ENCODE measurements around the gene SNRNP25.

Gene SNRNP25

GRCh38 chr16:62968-63391, 9.4 kb downstream of the SNRNP25 start:
- no peak for DNase-seq (ENCODE audit: low read depth in 2 of 2)

- DNase-seq (ENCODE audit: low read depth in 2 of 2) = no peak
These were observed 9.8 kb downstream of the SNRNP25 start for GRCh38 chr16:63466-63865.

- no peak for DNase-seq (ENCODE audit: low read depth in 2 of 2)
These were observed 10.6 kb downstream of the SNRNP25 start for GRCh38 chr16:63998-64913.

GRCh38 chr16:64914-65255, 11.3 kb downstream of the SNRNP25 start:
- no peak for DNase-seq (ENCODE audit: low read depth in 2 of 2)

GRCh38 chr16:65745-66144, 12.1 kb downstream of the SNRNP25 start:
- DNase-seq (ENCODE audit: low read depth in 2 of 2) = peak; percentile 77 to 81

GRCh38 chr16:66309-67182, 12.9 kb downstream of the SNRNP25 start:
- no peak for DNase-seq (ENCODE audit: low read depth in 2 of 2)

- no peak for DNase-seq (ENCODE audit: low read depth in 2 of 2)
These were observed 13.7 kb downstream of the SNRNP25 start for GRCh38 chr16:67183-67791.

GRCh38 chr16:67884-68789, 14.5 kb downstream of the SNRNP25 start:
- DNase-seq (ENCODE audit: low read depth in 2 of 2) = no peak

- no peak for DNase-seq (ENCODE audit: low read depth in 2 of 2)
These were observed 15.6 kb downstream of the SNRNP25 start for GRCh38 chr16:69181-69580.

- DNase-seq (ENCODE audit: low read depth in 2 of 2) = no peak
These were observed 17.5 kb downstream of the SNRNP25 start for GRCh38 chr16:71210-71539.

- no peak for DNase-seq (ENCODE audit: low read depth in 2 of 2)
These were observed 18.1 kb downstream of the SNRNP25 start for GRCh38 chr16:71540-72401.

GRCh38 chr16:72561-73548, 19.2 kb downstream of the SNRNP25 start, which contains the start of gene RHBDF1:
TSS of gene RHBDF1 (minus strand) at chr16:72631. CDS start at chr16:65015, 7,616 bp downstream.
- DNase-seq (ENCODE audit: low read depth in 2 of 2) = no peak

GRCh38 chr16:74051-74746, 20.6 kb downstream of the SNRNP25 start:
- no peak for DNase-seq (ENCODE audit: low read depth in 2 of 2)

- DNase-seq (ENCODE audit: low read depth in 2 of 2) = no peak
These were observed 21.2 kb downstream of the SNRNP25 start for GRCh38 chr16:74747-75334.

GRCh38 chr16:75580-76501, 22.2 kb downstream of the SNRNP25 start:
- no peak for DNase-seq (ENCODE audit: low read depth in 2 of 2)

GRCh38 chr16:76535-77272, 23.1 kb downstream of the SNRNP25 start:
- DNase-seq (ENCODE audit: low read depth in 2 of 2) = no peak
